ENCODE measurements around the gene SNAI3. TPM values are rescaled to one million over a fixed set of nuclear protein-coding genes. Genes with fewer than 3 reads are reported as not detected.

The SNAI3 gene
- total and polyA plus RNA-seq, 11 donors = 0.76 to 9.5 (median 1.7) TPM

GRCh38 chr16:88727871-88728270, 41.6 kb upstream of the SNAI3 start:
- Histone ChIP-seq H3K4me1 (peaks cover 0 to 5% (median 0%) of the 10 kb centered on the region in 12 donors), H3K27ac (no peak overlapping the region), H3K4me3 (no peak overlapping the region), H3K36me3 (peaks cover 0 to 81% (median 50%) of the 10 kb centered on the region in 9 donors), H3K27me3 (no peaks in the 10 kb centered on the region), H3K9me3 (no peaks in the 10 kb centered on the region)
- 46 to 72% (median 63%) methylated on average over 20 of the region's 20 CpGs for WGBS, 4 donors
- no peak for TF ChIP-seq CTCF (IDR thresholded peaks at IDR 0.05)
- no peak for TF ChIP-seq POLR2A (IDR thresholded peaks at IDR 0.05)
- intact Hi-C loops (cut with DNase I) = no loop called here
- ATAC-seq = peak; percentile 31 to 75 (median 64)
- peak in 2 of 5 donors; percentile 61 to 69 for DNase-seq

- intact Hi-C loops (cut with DNase I) = no loop called here
- H3K4me1 ChIP-seq = peaks cover 0 to 5% (median 0%) of the 10 kb centered on the region in 12 donors
- H3K9me3 ChIP-seq = no peaks in the 10 kb centered on the region
- peaks cover 0 to 81% (median 56%) of the 10 kb centered on the region in 9 donors for H3K36me3 ChIP-seq
- H3K27me3 ChIP-seq = no peaks in the 10 kb centered on the region
- TF ChIP-seq POLR2A (IDR thresholded peaks at IDR 0.05) (no peak), CTCF (IDR thresholded peaks at IDR 0.05) (no peak)
- 95 to 96% (median 96%) methylated on average over 11 to 28 of the region's 28 CpGs for WGBS, 4 donors
- DNase-seq (no peak), ATAC-seq (no peak)
- no peak overlapping the region for H3K4me3 ChIP-seq
- no peak overlapping the region for H3K27ac ChIP-seq
Observed at GRCh38 chr16:88726981-88727380, 40.7 kb upstream of the SNAI3 start.

- DNase-seq (no peak), ATAC-seq (no peak)
- peaks cover 0 to 5% (median 0%) of the 10 kb centered on the region in 12 donors for H3K4me1 ChIP-seq
- no peak overlapping the region for H3K4me3 ChIP-seq
- no peaks in the 10 kb centered on the region for H3K9me3 ChIP-seq
- peaks cover 0 to 81% (median 62%) of the 10 kb centered on the region in 9 donors for H3K36me3 ChIP-seq
- H3K27me3 ChIP-seq = no peaks in the 10 kb centered on the region
- TF ChIP-seq POLR2A (IDR thresholded peaks at IDR 0.05) (no peak), CTCF (IDR thresholded peaks at IDR 0.05) (no peak)
- WGBS, 4 donors = 74 to 86% (median 83%) methylated on average over 9 to 17 of the region's 17 CpGs
- no peak overlapping the region for H3K27ac ChIP-seq
- intact Hi-C loops (cut with DNase I) = no loop called here
Observed at GRCh38 chr16:88726408-88726749, 40.1 kb upstream of the SNAI3 start.

GRCh38 chr16:88725609-88726407, 39.5 kb upstream of the SNAI3 start:
- 84 to 88% (median 86%) methylated on average over 19 to 32 of the region's 32 CpGs for whole genome bisulfite sequencing, 4 donors
- Histone ChIP-seq H3K9me3 (no peaks in the 10 kb centered on the region), H3K4me1 (peaks cover 0 to 5% (median 0%) of the 10 kb centered on the region in 12 donors), H3K4me3 (no peak overlapping the region), H3K27ac (no peak overlapping the region), H3K27me3 (no peaks in the 10 kb centered on the region), H3K36me3 (peaks cover 0 to 81% (median 62%) of the 10 kb centered on the region in 9 donors)
- intact Hi-C loops (cut with DNase I) = no loop called here
- ATAC-seq (no peak), DNase-seq (no peak)
- TF ChIP-seq CTCF (IDR thresholded peaks at IDR 0.05) = no peak
- TF ChIP-seq POLR2A (IDR thresholded peaks at IDR 0.05) = no peak

Measured in heart left ventricle (tissue), 16 donors.